Panc1 (cell line): ENCODE results near the gene JAML. TPM values are rescaled to one million over a fixed set of nuclear protein-coding genes. Genes with fewer than 3 reads are reported as not detected.

Experiments used
- ATAC-seq: fragments of 200-7000 bp; cut with Tn5 transposase; 2 replicates; pipeline ENCODE4 v1.9.1; 2020; ENCODE audit warnings: mild to moderate bottlenecking, moderate library complexity
- BruUV-seq: library from RNA; stranded (reverse); fragments of 400-500 nt; replicated peaks from 2 replicates; lab custom pipeline; 2021; lab: Mats Ljungman, UMichigan
- CTCF ChIA-PET: fragments of 300-600 bp; sonication (Branson Sonifier 250); formaldehyde crosslinking; loops from one replicate; lab custom pipeline; 2022; ENCODE audit warnings: antibody characterized with exemption; lab: Charles Lee
- POLR2A ChIA-PET: fragments of 300-600 bp; sonication (Branson Sonifier 250); formaldehyde crosslinking; loops from one replicate; lab custom pipeline; 2022; ENCODE audit warnings: antibody characterized with exemption; lab: Charles Lee
- DNase-seq: peaks from one replicate; pipeline ENCODE4 v3.0.0-alpha.2; 2010; ENCODE audit warnings: low read depth, low spot score
- H3K27ac ChIP-seq: 2 replicates; pipeline ENCODE4 v1.5.1; 2011; ENCODE audit warnings: mild to moderate bottlenecking, low read length, inconsistent platforms
- H3K27me3 ChIP-seq: fragments of 200-500 bp; sonication (Bioruptor generic); 2 replicates; pipeline ENCODE4 v1.6.0; 2014; ENCODE audit warnings: low read length, inconsistent platforms; ENCODE audit not compliant: control insufficient read depth, insufficient read depth
- H3K36me3 ChIP-seq: fragments of 200-500 bp; sonication (Bioruptor generic); 2 replicates; pipeline ENCODE4 v1.5.1; 2014; ENCODE audit warnings: inconsistent platforms, mild to moderate bottlenecking, low read length, moderate library complexity; ENCODE audit not compliant: control insufficient read depth, insufficient read depth
- H3K4me1 ChIP-seq: 2 replicates; pipeline ENCODE4 v1.5.1; 2011; ENCODE audit warnings: inconsistent platforms, mild to moderate bottlenecking, low read length, moderate library complexity; ENCODE audit not compliant: control insufficient read depth, insufficient read depth
- H3K4me3 ChIP-seq, 2 experiments: 2 replicates each; pipeline ENCODE4 v1.5.1; 2011 to 2012; ENCODE audit warnings: low read depth in 2 of 2, low read length in 2 of 2, mild to moderate bottlenecking in 2 of 2, inconsistent platforms in 1 of 2, moderate library complexity in 1 of 2
- H3K9me3 ChIP-seq: fragments of 200-500 bp; sonication (Bioruptor generic); 2 replicates; pipeline ENCODE4 v1.5.1; 2014; ENCODE audit warnings: low read depth, mild to moderate bottlenecking, inconsistent platforms, low read length, moderate library complexity; ENCODE audit not compliant: control insufficient read depth, insufficient read depth
- POLR2AphosphoS5 ChIP-seq: IDR thresholded peaks from 2 replicates; pipeline ENCODE4 v1.6.1; 2012; ENCODE audit warnings: mild to moderate bottlenecking, low read depth, low read length, moderate library complexity
- SIN3A ChIP-seq: IDR thresholded peaks from 2 replicates; pipeline ENCODE4 v1.6.1; 2012; ENCODE audit warnings: low read depth, mild to moderate bottlenecking, low read length, moderate library complexity, borderline replicate concordance; ENCODE audit not compliant: insufficient read depth
- TCF7L2 ChIP-seq: IDR thresholded peaks from 2 replicates; pipeline ENCODE4 v1.6.1; 2011; ENCODE audit warnings: mild to moderate bottlenecking, low read depth, low read length, inconsistent platforms
- in situ Hi-C: cut with HindIII; loops from 2 replicates; pipeline ENCODE4 v1.10.0; 2016; ENCODE audit warnings: low sequenced_read_pairs, low pct_unique_long_range_greater_than_20kb
- intact Hi-C: fragments of 100-400 bp; cut with micrococcal nuclease; formaldehyde crosslinking; loops from one replicate; pipeline ENCODE4 v1.10.0; 2022; ENCODE audit not compliant: unreplicated experiment
- total RNA-seq: library from RNA; stranded (reverse); gene quantifications from one replicate; pipeline ENCODE4 v1.2.1, GENCODE V29; 2021; ENCODE audit not compliant: unreplicated experiment
- TF ChIP-seq, protein P1 (sequence below): fragments of 450-650 bp; IDR thresholded peaks from 2 replicates; pipeline ENCODE4 v1.5.1; 2017; ENCODE audit warnings: mild to moderate bottlenecking
- TF ChIP-seq, protein P2 (sequence below), 2 experiments: IDR thresholded peaks; 2 replicates each; pipeline ENCODE4 v1.6.1; 2011 to 2012; ENCODE audit warnings: low read depth in 2 of 2, control low read depth in 1 of 2, low read length in 1 of 2, mild to moderate bottlenecking in 1 of 2, moderate library complexity in 1 of 2; ENCODE audit not compliant: insufficient read depth in 1 of 2

The JAML gene
- total RNA-seq, 1 experiment from 2014 or later: 0.39 TPM

DNA sequence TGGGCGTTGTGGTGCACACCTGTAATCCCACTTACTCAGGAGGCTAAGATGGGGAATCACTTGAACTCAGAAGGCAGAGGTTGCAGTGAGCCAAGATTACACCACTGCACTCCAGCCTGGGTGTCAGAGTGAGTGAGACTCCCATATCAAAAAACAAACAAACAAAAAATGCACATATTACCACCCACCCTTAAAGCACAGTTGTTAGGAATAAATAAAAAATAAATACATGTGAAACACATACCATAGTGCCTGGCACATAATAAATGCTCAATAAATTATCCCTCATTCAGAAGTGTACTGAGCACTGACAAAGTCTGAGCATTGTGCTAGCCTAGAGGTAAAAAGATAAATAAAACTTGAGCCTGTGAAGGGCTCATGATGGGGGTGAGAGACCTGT, 9.0 kb upstream of the JAML start:
- in situ Hi-C loops: no loop called here
- Histone ChIP-seq H3K27ac (no peak overlapping the region), H3K27me3 (peaks cover 10% of the 10 kb centered on the region), H3K4me3 (no peak overlapping the region), H3K4me1 (no peaks in the 10 kb centered on the region), H3K9me3 (no peaks in the 10 kb centered on the region), H3K36me3 (no peaks in the 10 kb centered on the region)
- intact Hi-C loops: no loop called here
- DNase-seq (no peak), ATAC-seq (no peak)
- TF ChIP-seq, protein P1, sequence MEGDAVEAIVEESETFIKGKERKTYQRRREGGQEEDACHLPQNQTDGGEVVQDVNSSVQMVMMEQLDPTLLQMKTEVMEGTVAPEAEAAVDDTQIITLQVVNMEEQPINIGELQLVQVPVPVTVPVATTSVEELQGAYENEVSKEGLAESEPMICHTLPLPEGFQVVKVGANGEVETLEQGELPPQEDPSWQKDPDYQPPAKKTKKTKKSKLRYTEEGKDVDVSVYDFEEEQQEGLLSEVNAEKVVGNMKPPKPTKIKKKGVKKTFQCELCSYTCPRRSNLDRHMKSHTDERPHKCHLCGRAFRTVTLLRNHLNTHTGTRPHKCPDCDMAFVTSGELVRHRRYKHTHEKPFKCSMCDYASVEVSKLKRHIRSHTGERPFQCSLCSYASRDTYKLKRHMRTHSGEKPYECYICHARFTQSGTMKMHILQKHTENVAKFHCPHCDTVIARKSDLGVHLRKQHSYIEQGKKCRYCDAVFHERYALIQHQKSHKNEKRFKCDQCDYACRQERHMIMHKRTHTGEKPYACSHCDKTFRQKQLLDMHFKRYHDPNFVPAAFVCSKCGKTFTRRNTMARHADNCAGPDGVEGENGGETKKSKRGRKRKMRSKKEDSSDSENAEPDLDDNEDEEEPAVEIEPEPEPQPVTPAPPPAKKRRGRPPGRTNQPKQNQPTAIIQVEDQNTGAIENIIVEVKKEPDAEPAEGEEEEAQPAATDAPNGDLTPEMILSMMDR: no peak
- TF ChIP-seq SIN3A (no peak), POLR2AphosphoS5 (no peak), TCF7L2 (no peak)
- TF ChIP-seq, protein P2, sequence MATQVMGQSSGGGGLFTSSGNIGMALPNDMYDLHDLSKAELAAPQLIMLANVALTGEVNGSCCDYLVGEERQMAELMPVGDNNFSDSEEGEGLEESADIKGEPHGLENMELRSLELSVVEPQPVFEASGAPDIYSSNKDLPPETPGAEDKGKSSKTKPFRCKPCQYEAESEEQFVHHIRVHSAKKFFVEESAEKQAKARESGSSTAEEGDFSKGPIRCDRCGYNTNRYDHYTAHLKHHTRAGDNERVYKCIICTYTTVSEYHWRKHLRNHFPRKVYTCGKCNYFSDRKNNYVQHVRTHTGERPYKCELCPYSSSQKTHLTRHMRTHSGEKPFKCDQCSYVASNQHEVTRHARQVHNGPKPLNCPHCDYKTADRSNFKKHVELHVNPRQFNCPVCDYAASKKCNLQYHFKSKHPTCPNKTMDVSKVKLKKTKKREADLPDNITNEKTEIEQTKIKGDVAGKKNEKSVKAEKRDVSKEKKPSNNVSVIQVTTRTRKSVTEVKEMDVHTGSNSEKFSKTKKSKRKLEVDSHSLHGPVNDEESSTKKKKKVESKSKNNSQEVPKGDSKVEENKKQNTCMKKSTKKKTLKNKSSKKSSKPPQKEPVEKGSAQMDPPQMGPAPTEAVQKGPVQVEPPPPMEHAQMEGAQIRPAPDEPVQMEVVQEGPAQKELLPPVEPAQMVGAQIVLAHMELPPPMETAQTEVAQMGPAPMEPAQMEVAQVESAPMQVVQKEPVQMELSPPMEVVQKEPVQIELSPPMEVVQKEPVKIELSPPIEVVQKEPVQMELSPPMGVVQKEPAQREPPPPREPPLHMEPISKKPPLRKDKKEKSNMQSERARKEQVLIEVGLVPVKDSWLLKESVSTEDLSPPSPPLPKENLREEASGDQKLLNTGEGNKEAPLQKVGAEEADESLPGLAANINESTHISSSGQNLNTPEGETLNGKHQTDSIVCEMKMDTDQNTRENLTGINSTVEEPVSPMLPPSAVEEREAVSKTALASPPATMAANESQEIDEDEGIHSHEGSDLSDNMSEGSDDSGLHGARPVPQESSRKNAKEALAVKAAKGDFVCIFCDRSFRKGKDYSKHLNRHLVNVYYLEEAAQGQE (IDR thresholded peaks at IDR 0.05; ENCODE audit: insufficient read depth in 1 of 2, low read depth in 2 of 2, low read length in 1 of 2): no peak
- POLR2A ChIA-PET: no interaction called here
- no TSS peak for BruUV-seq
- CTCF ChIA-PET: no interaction called here

DNA sequence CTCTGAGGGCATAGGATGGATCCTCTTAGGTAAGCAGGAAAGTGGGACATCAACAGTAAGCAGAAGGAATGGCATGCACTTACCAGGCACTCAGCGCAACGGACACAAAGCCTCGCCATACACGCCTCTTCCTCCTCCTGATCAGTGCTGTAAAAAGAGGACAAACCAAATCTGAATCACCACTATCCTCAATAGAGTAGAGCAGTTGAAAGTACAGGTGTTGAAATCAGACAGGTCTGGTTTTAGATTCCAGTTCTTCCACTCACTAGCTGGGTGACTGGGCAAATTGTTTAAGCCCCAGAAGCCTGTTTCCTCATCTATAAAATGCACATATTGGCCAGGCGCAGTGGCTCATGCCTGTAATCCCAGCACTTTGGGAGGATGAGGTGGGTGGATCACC, 8.6 kb upstream of the JAML start:
- H3K9me3 ChIP-seq: no peaks in the 10 kb centered on the region
- no peak overlapping the region for H3K4me3 ChIP-seq
- intact Hi-C loops (no loop called here), in situ Hi-C loops (no loop called here)
- no peaks in the 10 kb centered on the region for H3K36me3 ChIP-seq
- ChIA-PET CTCF (no interaction called here), POLR2A (no interaction called here)
- ATAC-seq: no peak
- no peaks in the 10 kb centered on the region for H3K4me1 ChIP-seq
- no peak overlapping the region for H3K27ac ChIP-seq
- TF ChIP-seq POLR2AphosphoS5 (no peak), SIN3A (no peak), TCF7L2 (no peak)
- TF ChIP-seq, protein P1: no peak
- TF ChIP-seq, protein P2 (IDR thresholded peaks at IDR 0.05; ENCODE audit: insufficient read depth in 1 of 2, low read depth in 2 of 2, low read length in 1 of 2): no peak
- H3K27me3 ChIP-seq: peaks cover 10% of the 10 kb centered on the region
- no peak for DNase-seq
- no TSS peak for BruUV-seq
